WTC11 (cell line): ENCODE results near the gene BICD2. TPM values are rescaled to one million over a fixed set of nuclear protein-coding genes. Genes with fewer than 3 reads are reported as not detected.

Experiments
- ATAC-seq: fragments of 200-7000 bp; cut with Tn5 transposase; 2 replicates; pipeline ENCODE4 v1.10.0; 2021; ENCODE audit warnings: mild to moderate bottlenecking, moderate library complexity
- CTCF ChIA-PET: fragments of 300-600 bp; sonication (Branson Sonifier 250); formaldehyde crosslinking; loops from one replicate; lab custom pipeline; 2021; ENCODE audit warnings: antibody characterized with exemption; lab: Charles Lee
- POLR2A ChIA-PET: fragments of 350-600 bp; sonication (Branson Sonifier 250); formaldehyde crosslinking; loops from one replicate; lab custom pipeline; 2021; ENCODE audit warnings: antibody characterized with exemption; lab: Charles Lee
- DNase-seq: peaks from one replicate; pipeline ENCODE4 v3.0.0; 2021; ENCODE audit warnings: low spot score
- H3K27ac Mint-ChIP-seq: 2 replicates; pipeline ENCODE4 v1.8.0; 2021; ENCODE audit warnings: mixed read lengths
- H3K27me3 Mint-ChIP-seq: 2 replicates; pipeline ENCODE4 v1.8.0; 2021; ENCODE audit warnings: low read depth, mild to moderate bottlenecking, moderate library complexity, mixed read lengths
- H3K36me3 Mint-ChIP-seq: 2 replicates; pipeline ENCODE4 v1.8.0; 2021; ENCODE audit warnings: mixed read lengths
- H3K4me1 Mint-ChIP-seq: 2 replicates; pipeline ENCODE4 v1.8.0; 2022; ENCODE audit warnings: mixed read lengths
- H3K4me3 Mint-ChIP-seq: 2 replicates; pipeline ENCODE4 v1.8.0; 2021; ENCODE audit warnings: mild to moderate bottlenecking, moderate library complexity, mixed read lengths
- H3K9me3 Mint-ChIP-seq: 2 replicates; pipeline ENCODE4 v1.8.0; 2021; ENCODE audit warnings: mixed read lengths
- ATF1 ChIP-seq: sonication (generic); formaldehyde crosslinking; IDR thresholded peaks from 2 replicates; pipeline ENCODE4 v1.8.1; 2023; ENCODE audit warnings: mild to moderate bottlenecking, moderate library complexity, missing genetic modification reagents
- ELF4 ChIP-seq: sonication (generic); formaldehyde crosslinking; IDR thresholded peaks from 2 replicates; pipeline ENCODE4 v1.8.1; 2022; ENCODE audit warnings: low read depth, mild to moderate bottlenecking, moderate library complexity, missing genetic modification reagents
- ETV6 ChIP-seq: sonication (generic); formaldehyde crosslinking; IDR thresholded peaks from 2 replicates; pipeline ENCODE4 v1.8.1; 2022; ENCODE audit warnings: mild to moderate bottlenecking, missing genetic modification reagents
- GTF2I ChIP-seq: fragments of 250-450 bp; sonication (Bioruptor Pico); conservative IDR thresholded peaks from 2 replicates; pipeline ENCODE4 v1.4.0; 2021; ENCODE audit warnings: mild to moderate bottlenecking
- IRF2 ChIP-seq: sonication (generic); formaldehyde crosslinking; IDR thresholded peaks from 2 replicates; pipeline ENCODE4 v1.8.0; 2022; ENCODE audit warnings: low read depth, missing genetic modification reagents, borderline replicate concordance
- KAT7 ChIP-seq: sonication (generic); formaldehyde crosslinking; IDR thresholded peaks from 2 replicates; pipeline ENCODE4 v1.8.1; 2023; ENCODE audit warnings: missing genetic modification reagents, mild to moderate bottlenecking, borderline replicate concordance
- MYBL2 ChIP-seq: sonication (generic); formaldehyde crosslinking; IDR thresholded peaks from 2 replicates; pipeline ENCODE4 v1.8.1; 2023; ENCODE audit warnings: mild to moderate bottlenecking, moderate library complexity, missing genetic modification reagents
- NFATC4 ChIP-seq: fragments of 250-450 bp; sonication (Bioruptor Pico); IDR thresholded peaks from 2 replicates; pipeline ENCODE4 v1.9.0; 2021; ENCODE audit warnings: mild to moderate bottlenecking
- PRDM15 ChIP-seq: sonication (generic); formaldehyde crosslinking; IDR thresholded peaks from 2 replicates; pipeline ENCODE4 v1.8.0; 2022; ENCODE audit warnings: missing genetic modification reagents
- PRRX2 ChIP-seq: fragments of 250-450 bp; sonication (Bioruptor Pico); IDR thresholded peaks from 2 replicates; pipeline ENCODE4 v1.8.0; 2021; ENCODE audit warnings: mild to moderate bottlenecking
- STAT6 ChIP-seq: sonication (generic); formaldehyde crosslinking; conservative IDR thresholded peaks from 2 replicates; pipeline ENCODE4 v1.8.1; 2023; ENCODE audit warnings: mild to moderate bottlenecking, low read depth, missing genetic modification reagents, moderate library complexity
- TEAD4 ChIP-seq: sonication (generic); formaldehyde crosslinking; IDR thresholded peaks from 2 replicates; pipeline ENCODE4 v1.8.0; 2022; ENCODE audit warnings: mild to moderate bottlenecking, missing genetic modification reagents
- ZBTB21 ChIP-seq: sonication (generic); formaldehyde crosslinking; IDR thresholded peaks from 2 replicates; pipeline ENCODE4 v1.8.1; 2023; ENCODE audit warnings: mild to moderate bottlenecking, missing genetic modification reagents, borderline replicate concordance
- ZBTB43 ChIP-seq: sonication (generic); formaldehyde crosslinking; IDR thresholded peaks from 2 replicates; pipeline ENCODE4 v1.8.1; 2023; ENCODE audit warnings: mild to moderate bottlenecking, missing genetic modification reagents
- ZNF232 ChIP-seq: sonication (generic); formaldehyde crosslinking; IDR thresholded peaks from 2 replicates; pipeline ENCODE4 v1.8.0; 2022; ENCODE audit warnings: mild to moderate bottlenecking, missing genetic modification reagents
- ZNF396 ChIP-seq: fragments of 250-450 bp; sonication (Bioruptor Pico); IDR thresholded peaks from 2 replicates; pipeline ENCODE4 v1.8.0; 2021; ENCODE audit warnings: mild to moderate bottlenecking, moderate library complexity, borderline replicate concordance
- total RNA-seq: library from RNA; stranded (reverse); gene quantifications from 3 replicates; pipeline ENCODE4 v1.2.3, GENCODE V29; 2021
- TF ChIP-seq, protein P1 (sequence below): fragments of 250-450 bp; sonication (Bioruptor Pico); conservative IDR thresholded peaks from 2 replicates; pipeline ENCODE4 v1.9.0; 2021; ENCODE audit warnings: mild to moderate bottlenecking
- TF ChIP-seq, protein P2 (sequence below): sonication (generic); formaldehyde crosslinking; IDR thresholded peaks from 2 replicates; pipeline ENCODE4 v1.8.0; 2023; ENCODE audit warnings: mild to moderate bottlenecking, missing genetic modification reagents
- TF ChIP-seq, protein P3 (sequence below): fragments of 250-450 bp; sonication (Bioruptor Pico); IDR thresholded peaks from 2 replicates; pipeline ENCODE4 v1.9.0; 2021; ENCODE audit warnings: moderate library complexity, mild to moderate bottlenecking, inconsistent platforms, borderline replicate concordance

Gene BICD2
- total RNA-seq, 1 experiment from 2014 or later, result 38.7 TPM

- H3K4me1 Mint-ChIP-seq, result no peaks in the 10 kb centered on the region
Observed at GRCh38 chr9:92724528-92725265, 39.9 kb downstream of the BICD2 start.

More at GRCh38 chr9:92724528-92725265, 39.9 kb downstream of the BICD2 start:
- peak overlapping the region; percentile 61; the same call in 1 of the 2 replicates for H3K27ac Mint-ChIP-seq
- no peaks in the 10 kb centered on the region for H3K9me3 Mint-ChIP-seq
- ATAC-seq (no peak), DNase-seq (no peak)
- no peak overlapping the region for H3K4me3 Mint-ChIP-seq
- peaks cover 39% of the 10 kb centered on the region for H3K36me3 Mint-ChIP-seq
- no peaks in the 10 kb centered on the region for H3K27me3 Mint-ChIP-seq
- CTCF ChIA-PET, result no interaction called here
- POLR2A ChIA-PET, result no interaction called here
- TF ChIP-seq ZNF232 (CRISPR knock-in tag) (no peak), ZNF396 (CRISPR knock-in tag) (no peak), ATF1 (CRISPR knock-in tag) (no peak), MYBL2 (no peak), ZBTB21 (CRISPR knock-in tag) (no peak), TEAD4 (CRISPR knock-in tag) (no peak), GTF2I (CRISPR knock-in tag) (no peak), PRDM15 (CRISPR knock-in tag) (no peak), IRF2 (CRISPR knock-in tag) (no peak), PRRX2 (CRISPR knock-in tag) (no peak), ETV6 (CRISPR knock-in tag) (no peak), KAT7 (no peak), ZBTB43 (CRISPR knock-in tag) (no peak), NFATC4 (CRISPR knock-in tag) (no peak), ELF4 (CRISPR knock-in tag) (no peak), STAT6 (CRISPR knock-in tag) (no peak)
- TF ChIP-seq, protein P1, sequence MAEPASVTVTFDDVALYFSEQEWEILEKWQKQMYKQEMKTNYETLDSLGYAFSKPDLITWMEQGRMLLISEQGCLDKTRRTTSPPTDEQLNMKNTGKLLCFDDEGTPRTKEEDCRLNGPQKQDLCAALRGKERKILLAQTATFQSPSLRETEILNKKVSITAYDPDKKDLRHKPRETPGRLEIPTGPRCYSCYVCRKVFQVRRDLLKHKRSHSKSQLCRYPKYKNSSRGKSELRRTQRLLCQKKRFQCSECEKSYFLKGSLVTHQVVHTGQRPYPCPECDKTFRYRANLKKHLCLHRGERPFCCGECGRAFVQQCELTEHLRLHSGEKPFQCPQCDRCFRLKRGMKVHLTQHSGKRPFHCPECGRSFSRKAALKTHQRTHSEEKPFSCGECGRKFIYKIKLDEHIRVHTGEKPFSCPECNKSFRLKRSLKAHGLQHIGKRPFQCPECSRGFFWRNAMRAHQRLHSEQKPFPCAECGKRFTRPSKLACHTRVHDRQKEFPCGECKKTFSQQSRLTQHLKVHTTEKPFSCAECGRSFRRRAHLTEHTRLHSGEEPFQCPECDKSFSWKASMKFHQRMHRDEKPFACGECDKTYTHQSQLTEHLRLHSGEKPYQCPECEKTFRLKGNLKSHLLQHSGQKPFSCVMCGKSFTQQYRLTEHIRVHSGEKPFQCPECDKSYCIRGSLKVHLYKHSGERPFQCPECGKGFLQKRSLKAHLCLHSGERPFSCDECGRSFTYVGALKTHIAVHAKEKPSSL, result no peak
- TF ChIP-seq, protein P2, sequence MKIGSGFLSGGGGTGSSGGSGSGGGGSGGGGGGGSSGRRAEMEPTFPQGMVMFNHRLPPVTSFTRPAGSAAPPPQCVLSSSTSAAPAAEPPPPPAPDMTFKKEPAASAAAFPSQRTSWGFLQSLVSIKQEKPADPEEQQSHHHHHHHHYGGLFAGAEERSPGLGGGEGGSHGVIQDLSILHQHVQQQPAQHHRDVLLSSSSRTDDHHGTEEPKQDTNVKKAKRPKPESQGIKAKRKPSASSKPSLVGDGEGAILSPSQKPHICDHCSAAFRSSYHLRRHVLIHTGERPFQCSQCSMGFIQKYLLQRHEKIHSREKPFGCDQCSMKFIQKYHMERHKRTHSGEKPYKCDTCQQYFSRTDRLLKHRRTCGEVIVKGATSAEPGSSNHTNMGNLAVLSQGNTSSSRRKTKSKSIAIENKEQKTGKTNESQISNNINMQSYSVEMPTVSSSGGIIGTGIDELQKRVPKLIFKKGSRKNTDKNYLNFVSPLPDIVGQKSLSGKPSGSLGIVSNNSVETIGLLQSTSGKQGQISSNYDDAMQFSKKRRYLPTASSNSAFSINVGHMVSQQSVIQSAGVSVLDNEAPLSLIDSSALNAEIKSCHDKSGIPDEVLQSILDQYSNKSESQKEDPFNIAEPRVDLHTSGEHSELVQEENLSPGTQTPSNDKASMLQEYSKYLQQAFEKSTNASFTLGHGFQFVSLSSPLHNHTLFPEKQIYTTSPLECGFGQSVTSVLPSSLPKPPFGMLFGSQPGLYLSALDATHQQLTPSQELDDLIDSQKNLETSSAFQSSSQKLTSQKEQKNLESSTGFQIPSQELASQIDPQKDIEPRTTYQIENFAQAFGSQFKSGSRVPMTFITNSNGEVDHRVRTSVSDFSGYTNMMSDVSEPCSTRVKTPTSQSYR (CRISPR knock-in tag), result no peak
- TF ChIP-seq, protein P3, sequence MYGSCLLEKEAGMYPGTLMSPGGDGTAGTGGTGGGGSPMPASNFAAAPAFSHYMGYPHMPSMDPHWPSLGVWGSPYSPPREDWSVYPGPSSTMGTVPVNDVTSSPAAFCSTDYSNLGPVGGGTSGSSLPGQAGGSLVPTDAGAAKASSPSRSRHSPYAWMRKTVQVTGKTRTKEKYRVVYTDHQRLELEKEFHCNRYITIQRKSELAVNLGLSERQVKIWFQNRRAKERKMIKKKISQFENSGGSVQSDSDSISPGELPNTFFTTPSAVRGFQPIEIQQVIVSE (CRISPR knock-in tag), result no peak
